ENCODE results near the gene TFEB.

The TFEB gene

GRCh38 chr6:41648070-41648585, 87.3 kb downstream of the TFEB start:
- no peak for DNase-seq

- no peak for DNase-seq
Observed at GRCh38 chr6:41647061-41647511, 88.3 kb downstream of the TFEB start.

- DNase-seq, result no peak
Observed at GRCh38 chr6:41646026-41646795, 89.2 kb downstream of the TFEB start.

GRCh38 chr6:41645007-41645618, 90.3 kb downstream of the TFEB start:
- DNase-seq, result no peak

- DNase-seq, result no peak
Observed at GRCh38 chr6:41644297-41644879, 91.0 kb downstream of the TFEB start.

- no peak for DNase-seq
Observed at GRCh38 chr6:41643899-41644269, 91.5 kb downstream of the TFEB start.

- DNase-seq, result no peak
Observed at GRCh38 chr6:41642960-41643898, 92.2 kb downstream of the TFEB start.

GRCh38 chr6:41642090-41642959, 93.1 kb downstream of the TFEB start:
- DNase-seq, result no peak

- DNase-seq, result no peak
Observed at GRCh38 chr6:41641352-41641925, 94.0 kb downstream of the TFEB start.

GRCh38 chr6:41640426-41640825, 95.0 kb downstream of the TFEB start:
- no peak for DNase-seq

- no peak for DNase-seq
Observed at GRCh38 chr6:41639809-41640371, 95.5 kb downstream of the TFEB start.

GRCh38 chr6:41638935-41639808, 96.2 kb downstream of the TFEB start:
- DNase-seq, result no peak

- DNase-seq, result no peak
Observed at GRCh38 chr6:41638002-41638934, 97.1 kb downstream of the TFEB start, which contains the start of gene MDFI. TSS of gene MDFI (plus strand) at chr6:41638468. CDS start at chr6:41638750, 282 bp downstream.

GRCh38 chr6:41637194-41638001, 98.0 kb downstream of the TFEB start:
- DNase-seq, result no peak

GRCh38 chr6:41636833-41637193, 98.6 kb downstream of the TFEB start:
- DNase-seq, result no peak

- no peak for DNase-seq
Observed at GRCh38 chr6:41635365-41635764, 100.0 kb downstream of the TFEB start.

GRCh38 chr6:41634657-41635056, 100.8 kb downstream of the TFEB start:
- no peak for DNase-seq

All from CD4-positive, alpha-beta T cell treated with Interleukin-21 for 1 hour (primary cell).